ENCODE data around the gene ACOX3.
"Not testable (repeated sequence)": the region's sequence is repeated elsewhere in the genome, so short reads cannot be mapped to it uniquely, and the experiment has no call there.

ACOX3 gene

DNA sequence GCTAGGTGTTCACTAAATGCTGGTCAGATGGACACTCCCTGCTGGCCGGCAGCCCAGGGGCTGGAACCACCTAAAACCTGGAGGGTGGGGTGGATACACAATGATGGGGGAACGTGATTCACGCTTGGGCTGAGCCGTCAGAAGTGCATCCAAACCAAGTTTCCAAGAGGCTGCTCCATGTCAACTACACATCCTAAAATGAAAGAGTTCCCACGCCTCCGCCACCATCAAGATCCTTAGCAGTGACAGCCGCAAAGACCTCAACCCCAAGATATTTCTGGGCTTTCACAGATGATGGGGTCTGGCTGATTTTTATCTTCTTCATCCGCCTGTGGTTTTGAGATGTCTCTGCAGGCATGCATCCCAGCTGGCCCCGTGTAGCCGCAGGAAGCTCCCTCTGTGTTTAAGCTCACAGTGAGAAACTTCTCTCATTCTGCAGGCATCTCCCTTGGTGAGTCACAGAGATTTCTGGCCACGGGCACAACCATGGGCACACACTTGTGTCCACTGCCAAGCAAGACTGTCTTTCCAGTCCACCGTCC, 86.5 kb downstream of the ACOX3 start:
- DNase-seq (ENCODE audit: low read depth, low spot score) = no peak

DNA sequence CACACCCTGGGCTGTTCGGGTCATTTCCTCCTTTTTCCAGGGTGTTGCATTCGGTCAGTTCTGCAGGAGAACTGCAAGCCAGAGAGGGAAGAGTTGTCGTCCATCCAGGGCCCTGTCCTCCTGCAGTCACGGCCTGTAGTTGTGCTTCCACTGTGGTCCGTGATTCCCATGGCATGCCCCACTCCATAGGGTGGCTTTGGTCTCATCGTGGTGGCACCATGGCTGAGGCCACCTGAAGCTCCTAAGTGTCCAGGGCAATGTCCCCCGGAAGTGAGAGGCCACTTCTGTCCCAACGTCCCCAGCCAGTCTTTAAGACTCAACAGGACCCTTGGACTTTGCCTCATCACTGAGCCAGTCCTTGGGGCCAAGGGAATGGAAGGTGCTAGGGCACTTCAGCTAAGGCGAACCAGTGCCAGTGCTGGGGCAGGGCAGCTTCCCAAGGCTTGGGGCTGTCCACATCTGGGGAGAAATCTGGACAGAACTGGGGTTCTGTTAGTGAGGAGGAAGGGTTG, 87.3 kb downstream of the ACOX3 start:
- DNase-seq (ENCODE audit: low read depth, low spot score) = no peak

DNA sequence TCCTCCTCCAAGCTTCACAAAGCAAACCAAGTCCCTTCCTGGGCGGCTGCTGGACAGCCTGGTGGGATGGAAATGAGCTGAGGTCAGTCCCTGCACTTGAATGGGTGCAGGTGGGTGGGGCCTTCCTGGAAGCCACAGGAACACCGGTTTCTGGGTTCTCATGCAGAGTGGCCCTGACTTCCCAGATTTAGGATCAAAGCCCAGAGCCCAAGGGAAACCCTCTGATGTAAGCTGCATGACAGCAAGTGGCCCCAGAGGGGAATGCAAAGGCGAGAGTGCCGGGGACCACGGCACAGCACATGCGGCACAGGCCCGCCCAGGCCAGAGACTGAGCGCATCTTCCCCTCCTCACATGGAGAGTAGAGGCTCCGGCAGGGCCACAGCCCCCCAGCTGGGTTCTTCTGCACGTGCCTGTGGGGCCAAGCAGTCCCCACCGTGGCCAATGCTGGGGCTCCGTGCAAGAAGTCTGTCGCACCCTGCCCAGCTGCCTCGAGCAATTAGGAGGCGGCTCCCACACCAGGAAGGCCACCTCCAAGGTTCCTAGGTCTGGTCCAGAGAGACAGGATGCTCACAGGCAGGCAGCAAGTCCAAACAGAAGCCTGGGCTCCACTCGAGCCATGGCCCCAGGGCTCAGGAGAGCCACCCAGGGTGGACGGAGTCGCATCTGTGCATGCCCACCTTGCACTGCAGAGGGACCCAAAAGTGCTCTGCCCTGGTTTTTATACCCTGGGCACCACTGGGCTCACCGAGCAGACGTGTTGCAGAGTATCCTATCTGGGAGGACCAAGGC, 88.0 kb downstream of the ACOX3 start:
- DNase-seq (ENCODE audit: low read depth, low spot score) = no peak

DNA sequence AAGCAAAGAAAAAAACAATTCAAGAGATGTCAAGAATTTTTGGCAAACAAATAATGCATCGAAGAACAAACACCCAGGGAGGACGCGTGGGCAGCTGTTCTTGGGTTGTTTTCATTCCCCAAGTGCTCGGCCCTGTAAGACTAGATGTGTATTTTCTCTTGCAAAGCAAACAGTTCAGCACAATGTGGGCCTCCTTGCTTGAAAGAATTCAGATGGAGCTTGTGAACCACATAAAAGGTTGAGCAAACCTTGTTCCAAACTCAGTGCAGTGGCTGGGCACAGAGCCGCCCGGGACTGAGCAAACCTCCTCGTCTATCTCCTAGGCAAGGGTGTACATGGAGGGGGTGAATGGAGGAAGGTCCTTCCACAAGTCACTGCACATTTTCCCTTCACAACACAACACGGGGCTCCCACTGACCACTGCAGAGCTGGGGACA, 88.6 kb downstream of the ACOX3 start:
- peak; percentile 57 for DNase-seq (ENCODE audit: low read depth, low spot score)

DNA sequence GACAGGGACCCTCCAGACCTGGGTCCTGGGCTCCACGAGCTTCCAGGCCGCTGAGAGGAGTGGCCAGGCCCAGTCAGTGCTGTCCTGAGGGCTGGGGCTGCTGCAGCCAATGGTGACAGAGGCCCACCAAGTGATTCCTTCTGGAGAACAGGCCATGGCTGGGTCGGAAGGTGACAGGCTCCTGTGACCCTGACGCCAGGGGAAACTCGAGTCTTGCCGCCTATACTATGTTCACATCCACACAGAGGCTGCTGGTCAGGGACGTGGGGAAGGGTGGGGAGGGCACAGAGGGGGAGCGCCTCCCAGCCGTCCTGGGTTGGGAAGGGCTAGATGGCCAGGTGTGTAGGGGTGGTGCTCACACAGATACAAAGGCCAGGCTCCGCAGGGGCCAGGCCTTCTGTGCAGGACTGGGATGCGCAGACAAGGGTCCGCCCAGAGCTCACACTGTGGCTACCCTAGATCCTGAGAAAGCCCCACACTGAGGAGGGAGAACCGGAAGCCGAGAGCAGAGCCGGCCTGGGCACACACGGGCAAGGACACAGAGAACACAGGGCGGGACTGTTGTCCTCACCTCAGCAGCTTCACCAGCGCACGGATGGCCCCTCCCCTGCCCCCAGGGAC, 89.6 kb downstream of the ACOX3 start:
- DNase-seq (ENCODE audit: low read depth, low spot score) = no peak

DNA sequence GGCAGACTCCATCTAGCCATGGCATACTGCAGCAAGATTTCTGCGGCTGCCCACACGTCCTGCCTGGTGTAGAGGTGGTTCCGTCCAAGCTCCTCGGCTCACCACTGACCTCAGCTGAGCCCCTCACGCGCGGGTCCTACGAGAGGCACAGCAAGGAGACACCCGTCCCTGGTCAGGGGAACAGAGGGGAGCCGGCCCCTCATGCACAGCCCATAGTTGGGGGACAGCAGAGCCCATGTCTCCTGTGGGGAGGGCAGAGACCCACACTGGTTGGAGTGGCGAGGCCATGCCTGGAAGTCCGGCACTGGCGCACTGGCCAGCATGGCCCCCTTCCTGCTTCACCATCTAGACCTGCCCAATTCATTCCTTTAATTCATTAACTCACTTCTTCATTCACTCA, 90.2 kb downstream of the ACOX3 start:
- no peak for DNase-seq (ENCODE audit: low read depth, low spot score)

DNA sequence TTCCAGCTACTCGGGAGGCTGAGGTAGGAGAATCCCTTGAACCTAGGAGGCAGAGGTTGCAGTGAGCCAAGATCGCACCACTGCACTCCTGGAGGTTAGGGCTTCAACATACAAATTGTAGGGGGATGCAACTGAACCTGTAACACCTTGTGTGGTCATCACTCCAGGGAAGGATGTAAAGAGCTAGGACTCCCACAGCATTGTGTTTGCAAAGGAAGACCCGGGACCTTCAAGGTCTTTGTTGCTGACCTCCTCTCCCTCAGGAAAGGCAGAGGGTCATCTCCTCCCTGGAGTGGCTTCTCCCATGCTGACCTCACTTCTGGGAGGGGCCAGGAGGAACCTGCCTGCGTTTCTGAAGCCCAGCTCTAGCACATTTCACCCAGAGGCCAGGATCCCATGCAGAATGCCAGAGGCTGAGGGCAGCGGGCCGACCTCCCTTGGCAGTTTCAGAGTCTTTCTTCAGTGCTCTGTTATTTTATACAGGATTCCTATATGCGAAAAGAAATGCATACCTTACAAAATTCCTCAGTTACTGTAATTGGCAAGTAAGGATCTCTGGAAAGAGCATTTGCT, 90.8 kb downstream of the ACOX3 start:
- DNase-seq (ENCODE audit: low read depth, low spot score) = no peak

DNA sequence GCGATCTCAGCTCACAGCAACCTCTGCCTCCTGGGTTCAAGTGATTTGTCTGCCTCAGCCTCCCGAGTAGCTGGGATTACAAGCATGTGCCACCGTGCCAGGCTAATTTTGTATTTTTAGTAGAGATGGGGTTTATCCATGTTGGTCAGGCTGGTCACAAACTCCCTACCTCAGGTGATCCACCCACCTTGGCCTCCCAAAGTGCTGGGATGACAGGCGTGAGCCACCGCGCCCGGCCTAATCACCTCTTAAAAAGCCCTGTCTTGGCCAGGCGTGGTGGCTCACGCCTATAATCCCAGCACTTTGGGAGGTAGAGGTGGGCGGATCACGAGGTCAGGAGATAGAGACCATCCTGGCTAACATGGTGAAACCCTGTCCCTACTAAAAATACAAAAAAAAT, 91.3 kb downstream of the ACOX3 start:
- not testable (repeated sequence) for DNase-seq (ENCODE audit: low read depth, low spot score)

DNA sequence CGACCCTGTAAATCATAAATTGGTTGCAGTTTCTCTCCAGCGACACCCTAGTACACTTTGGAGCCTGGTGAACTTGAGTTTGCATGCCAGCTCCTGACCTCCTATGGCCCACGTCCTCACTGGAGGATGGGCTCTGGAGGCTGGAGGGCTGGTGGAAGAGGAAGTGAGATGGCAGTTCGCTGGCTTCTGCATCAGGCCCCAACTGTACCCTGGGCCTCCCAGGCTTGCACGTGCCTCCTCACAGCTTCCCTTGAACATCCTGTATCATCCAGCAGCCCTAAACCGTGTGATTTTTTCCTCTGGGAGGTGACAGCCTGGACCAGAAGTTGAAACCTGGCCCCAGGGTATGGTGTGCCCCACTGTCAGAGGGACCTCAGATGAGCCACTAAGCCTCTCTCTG, 92.5 kb downstream of the ACOX3 start:
- DNase-seq (ENCODE audit: low read depth, low spot score) = no peak

DNA sequence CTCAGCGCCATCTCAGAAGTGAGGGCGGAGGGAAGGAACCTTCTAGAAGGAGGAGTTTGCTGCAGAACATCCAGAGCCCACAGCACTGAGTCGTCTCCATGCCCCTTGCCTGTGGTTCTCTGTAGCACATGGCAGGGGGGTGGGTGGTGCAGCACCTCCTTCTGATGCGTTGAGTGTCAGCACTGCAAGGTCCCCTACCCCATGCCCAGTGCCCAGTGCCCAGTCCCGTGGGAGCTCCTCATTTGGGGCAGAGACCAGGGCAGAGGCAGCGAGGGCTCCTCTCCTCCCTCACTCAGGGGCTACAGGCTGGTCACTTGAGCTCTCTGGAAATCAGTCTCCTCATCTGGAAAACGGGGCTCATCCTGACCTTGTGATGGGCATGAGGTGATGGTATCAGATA, 92.9 kb downstream of the ACOX3 start:
- no peak for DNase-seq (ENCODE audit: low read depth, low spot score)

DNA sequence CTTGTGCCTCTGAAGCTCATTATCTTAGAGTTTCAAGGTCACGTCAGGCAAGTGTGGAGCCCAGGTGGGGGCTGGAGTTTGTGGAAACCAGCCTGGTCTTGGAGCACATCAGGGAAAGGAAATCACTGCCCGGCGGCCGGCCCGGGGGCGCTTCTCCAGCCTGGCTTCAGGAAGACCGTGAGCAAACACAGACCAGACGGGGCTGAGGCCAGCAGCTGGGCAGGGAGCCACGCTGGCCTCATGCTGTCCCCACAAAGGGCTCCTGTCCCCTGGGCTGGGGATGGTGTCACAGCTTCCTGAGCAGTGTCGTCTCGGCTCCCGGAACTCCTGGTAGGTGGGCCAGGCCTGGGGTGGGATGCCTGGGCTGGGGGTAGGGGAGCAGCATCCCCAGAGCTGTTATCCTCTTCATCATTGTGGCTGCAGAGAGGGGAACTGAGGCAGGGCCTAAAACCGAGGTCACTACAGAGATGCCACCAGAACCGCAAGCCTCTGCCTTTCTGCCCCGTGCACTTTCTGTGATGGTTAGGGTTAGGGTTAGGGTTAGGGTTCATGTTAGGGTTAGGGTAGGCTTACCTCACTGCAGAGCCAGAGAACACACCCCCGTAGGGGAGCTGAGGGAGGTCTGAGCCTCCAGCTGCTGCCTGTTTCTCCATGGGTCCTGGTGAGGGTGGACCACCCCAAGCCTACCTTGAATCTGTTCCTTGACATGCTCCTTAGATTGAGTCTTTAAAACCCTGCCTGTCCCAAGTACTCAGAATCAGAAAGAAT, 93.5 kb downstream of the ACOX3 start:
- no peak for DNase-seq (ENCODE audit: low read depth, low spot score)

DNA sequence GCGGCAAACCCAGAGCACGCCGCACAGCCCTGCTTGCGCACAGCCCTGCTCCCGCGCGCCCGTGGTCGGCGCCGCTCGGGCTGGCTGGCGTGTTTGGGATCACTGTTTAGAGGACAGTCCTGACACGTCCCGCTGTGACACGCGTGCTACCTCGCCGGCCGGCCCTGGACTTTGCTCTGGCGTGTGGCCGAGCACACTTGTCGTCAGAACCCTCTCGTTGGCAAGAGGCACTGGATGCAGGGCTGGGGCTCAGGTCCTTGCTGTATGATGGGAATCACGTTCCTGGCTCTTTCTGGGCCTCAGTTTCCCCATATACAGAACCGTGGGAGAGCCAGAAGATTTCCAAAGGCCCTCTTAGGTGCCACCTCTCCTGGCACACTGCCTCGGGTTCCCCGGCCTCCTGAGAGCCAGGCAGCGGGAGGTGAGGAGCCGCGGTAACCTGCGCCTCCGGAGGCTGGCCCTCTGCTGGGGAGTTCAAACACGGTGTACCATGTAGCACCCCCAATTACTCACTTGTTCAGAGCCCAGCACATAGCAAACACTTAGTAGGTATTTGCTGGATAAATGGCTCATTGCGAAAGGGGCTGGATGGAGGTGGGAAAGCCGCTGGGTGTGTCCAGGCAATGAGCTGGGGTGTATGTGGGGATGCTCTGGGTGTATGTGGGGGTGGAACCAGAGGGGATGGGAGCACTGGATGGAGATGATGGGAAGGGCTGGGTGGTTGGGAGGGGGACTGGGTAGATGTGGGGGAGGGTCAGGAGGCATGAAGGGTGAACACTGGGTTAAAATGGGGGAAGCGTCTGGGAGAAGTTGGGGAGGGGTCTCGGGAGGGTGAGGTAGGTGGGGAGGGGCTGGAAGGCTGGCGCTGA, 94.3 kb downstream of the ACOX3 start:
- no peak for DNase-seq (ENCODE audit: low read depth, low spot score)

DNA sequence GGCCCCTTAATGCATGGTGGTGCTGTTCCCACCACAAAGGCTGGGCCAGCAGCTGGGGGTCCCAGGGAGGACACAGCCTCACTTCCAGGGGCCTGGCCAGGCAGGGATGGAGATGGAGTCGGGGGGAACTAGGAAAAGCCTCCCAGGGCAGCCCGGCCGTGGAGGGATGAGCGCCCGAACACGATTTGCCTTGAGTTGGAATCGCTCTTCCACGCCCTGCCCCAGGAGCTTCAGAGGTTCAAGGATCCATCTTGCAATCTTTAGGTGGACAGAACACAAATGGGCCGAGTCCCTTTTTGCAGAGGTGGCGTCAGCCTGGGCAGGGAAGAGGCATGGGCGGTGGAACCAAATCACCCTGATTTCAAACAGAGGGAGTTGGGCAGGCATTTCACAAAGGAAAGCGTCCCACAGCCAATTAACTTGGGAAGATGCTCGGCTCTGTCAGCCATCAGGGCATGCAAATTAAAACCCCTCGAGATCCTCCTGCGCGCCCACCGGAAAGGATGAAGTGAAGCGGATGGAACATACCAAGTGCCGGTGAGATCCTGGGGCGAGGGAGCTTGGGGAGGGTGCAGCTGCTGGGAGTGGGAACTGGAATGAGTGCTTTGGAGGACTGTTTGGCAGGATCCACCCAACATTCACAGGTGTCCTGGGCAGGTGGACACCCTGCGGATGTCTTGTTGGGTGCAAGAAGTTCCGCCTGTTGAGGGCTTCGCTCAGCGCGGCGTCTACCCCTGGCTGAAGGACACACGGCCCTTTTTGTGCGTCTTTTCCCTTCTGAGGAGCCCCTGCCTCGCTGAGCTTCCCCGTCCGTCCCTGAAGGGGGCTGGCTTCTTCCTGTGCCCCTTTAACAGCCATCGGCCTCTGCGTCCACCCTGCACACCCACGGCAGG, 95.2 kb downstream of the ACOX3 start:
- DNase-seq (ENCODE audit: low read depth, low spot score) = no peak

DNA sequence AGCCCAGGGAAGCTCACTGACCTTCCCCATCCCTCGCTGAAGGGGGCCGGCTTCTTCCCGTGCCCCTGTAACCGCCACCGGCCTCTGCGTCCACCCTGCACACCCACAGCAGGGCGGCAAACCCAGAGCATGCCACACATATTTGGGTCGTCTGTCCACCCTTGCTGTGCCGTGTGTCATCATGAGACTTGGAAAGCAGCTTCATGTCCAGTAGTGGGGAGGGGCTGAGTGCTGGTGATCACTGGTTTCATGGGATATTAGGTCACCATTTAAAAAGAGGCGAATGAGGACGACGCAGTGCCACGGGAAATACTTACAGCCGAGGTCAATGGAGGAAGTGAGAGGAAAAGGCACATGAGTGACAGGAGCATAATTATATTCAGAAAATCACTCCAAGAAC, 96.1 kb downstream of the ACOX3 start:
- no peak for DNase-seq (ENCODE audit: low read depth, low spot score)

DNA sequence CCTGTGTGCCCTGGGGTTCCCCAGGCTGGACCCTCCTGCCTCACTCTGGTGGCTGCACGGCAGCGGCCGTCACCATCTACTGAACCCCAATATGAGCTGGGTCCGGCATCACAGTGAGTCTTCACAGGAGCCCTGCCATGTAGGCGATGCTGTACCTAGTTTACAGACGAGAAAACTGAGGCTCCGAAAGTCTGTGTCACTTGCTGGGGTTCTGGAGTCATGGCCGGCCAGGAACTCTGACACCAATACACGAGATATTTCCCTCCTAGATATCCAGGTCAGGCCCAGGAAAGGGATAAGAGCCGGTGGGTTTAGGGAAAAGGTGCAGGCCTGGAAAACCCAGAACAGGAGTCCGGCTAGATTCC, 96.6 kb downstream of the ACOX3 start:
- no peak for DNase-seq (ENCODE audit: low read depth, low spot score)

DNA sequence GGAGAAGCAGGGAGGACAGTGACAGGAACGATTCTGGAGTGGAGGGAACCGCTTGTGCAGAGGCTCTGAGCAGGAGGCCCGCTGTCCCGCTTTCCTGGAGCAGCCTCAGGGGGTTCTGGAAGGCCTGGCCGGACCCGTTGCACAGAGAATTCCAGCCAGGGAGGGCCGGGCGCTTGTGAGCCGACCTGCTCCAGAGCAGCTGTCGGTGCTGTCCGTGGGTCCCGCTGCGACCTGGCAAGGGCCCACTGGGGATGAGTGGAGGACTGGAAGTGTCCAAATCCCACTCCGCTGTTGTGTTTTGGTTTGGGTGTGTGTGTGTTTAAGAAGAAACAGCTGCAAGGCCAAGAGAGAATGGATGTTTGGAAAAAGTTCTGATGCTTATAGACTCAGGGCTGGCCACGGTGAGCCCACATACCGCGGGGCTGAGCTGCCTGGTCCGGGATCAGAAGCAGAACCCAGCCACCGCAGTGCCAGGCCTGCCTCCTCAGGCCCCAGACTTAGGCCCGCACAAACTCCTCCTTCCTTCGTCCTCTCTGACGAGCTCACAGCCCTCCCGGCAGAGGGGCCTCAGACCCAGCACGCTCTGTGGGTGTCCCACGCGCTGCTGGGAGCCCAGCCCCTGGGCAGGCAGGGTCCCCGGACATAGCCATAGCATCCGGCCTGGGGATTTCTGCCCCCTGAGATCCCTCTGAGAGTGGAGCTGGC, 97.1 kb downstream of the ACOX3 start:
- no peak for DNase-seq (ENCODE audit: low read depth, low spot score)

DNA sequence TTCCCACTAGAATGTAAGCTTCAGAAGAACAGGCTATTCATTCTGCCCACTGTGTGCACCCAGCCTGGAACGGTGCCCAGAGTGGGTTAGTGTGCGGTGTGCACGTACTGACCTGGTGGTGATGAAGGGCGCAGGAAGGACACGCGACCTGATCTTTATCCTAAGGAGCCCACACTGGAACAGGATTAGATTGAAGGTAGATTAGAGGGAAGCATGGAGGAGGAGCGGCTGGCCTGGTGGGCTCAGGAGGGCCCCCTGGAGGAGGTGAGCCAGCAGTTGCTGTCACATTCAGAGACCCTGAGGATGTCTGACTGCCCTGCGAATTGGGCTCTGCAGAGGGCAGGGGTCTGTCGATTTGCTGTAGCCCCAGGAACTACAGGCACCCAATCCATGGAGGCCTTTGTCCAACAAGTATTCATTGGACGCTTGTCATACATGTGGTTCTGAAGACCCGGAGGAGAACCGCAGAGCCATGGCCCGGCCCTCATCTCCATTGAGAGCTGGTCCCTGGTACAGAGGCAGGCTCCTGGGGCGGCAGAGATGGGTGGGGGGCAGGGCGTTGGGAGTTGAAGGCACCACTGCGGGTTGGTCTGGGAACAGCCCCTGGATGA, 97.8 kb downstream of the ACOX3 start:
- no peak for DNase-seq (ENCODE audit: low read depth, low spot score)

DNA sequence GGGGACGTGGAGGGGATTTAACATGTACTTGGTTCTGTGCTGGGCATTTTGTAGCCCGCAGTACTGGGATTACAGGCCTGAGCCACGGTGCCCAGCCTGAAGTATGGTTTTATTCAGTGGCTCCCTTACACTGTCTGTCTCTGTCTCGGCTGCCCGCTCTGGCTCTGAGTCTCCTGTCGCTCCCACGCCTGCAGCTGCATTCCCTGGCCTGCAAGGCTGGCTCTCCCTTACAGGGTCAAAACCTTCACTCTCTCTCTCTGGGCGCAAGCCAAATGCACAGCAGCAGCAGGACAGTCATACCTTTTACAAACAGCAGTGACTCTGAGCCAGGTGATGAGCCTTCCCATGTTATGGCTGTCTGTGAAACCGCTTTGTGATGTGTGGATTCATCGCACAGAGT, 98.8 kb downstream of the ACOX3 start:
- no peak for DNase-seq (ENCODE audit: low read depth, low spot score)

DNA sequence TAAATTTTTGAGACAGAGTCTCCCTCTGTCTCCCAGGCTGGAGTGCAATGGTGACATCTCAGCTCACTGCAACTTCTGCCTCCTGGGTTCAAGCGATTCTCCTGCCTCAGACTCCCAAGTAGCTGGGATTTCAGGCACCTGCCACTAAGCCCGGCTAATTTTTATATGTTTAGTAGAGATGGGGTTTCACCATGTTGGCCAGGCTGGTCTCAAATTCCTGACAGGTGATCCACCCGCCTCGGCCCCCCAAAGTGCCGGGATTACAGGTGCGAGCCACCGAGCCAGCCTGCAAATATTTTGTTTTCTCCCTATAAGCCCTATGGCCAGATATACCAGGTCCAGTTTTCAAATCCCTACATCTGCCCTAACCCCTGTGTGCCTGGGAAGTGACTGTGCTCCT, 99.2 kb downstream of the ACOX3 start:
- not testable (repeated sequence) for DNase-seq (ENCODE audit: low read depth, low spot score)
